Stimulated activated CD4-positive, alpha-beta T cell treated with anti-CD3 and anti-CD28 coated beads, Interleukin-2, amount 100 ng/mL, for 24 hours (primary cell): ENCODE measurements around the gene KCNQ1OT1.

Source experiments
- DNase-seq, 2 donors: peaks; one replicate each; pipeline ENCODE4 v3.0.0-alpha.2; 2020

Gene KCNQ1OT1

GRCh38 chr11:2719831-2720590, 20.2 kb upstream of the KCNQ1OT1 start:
- DNase-seq = no peak

- no peak for DNase-seq
These were observed 19.1 kb upstream of the KCNQ1OT1 start for GRCh38 chr11:2718817-2719438.

- no peak for DNase-seq
These were observed 17.9 kb upstream of the KCNQ1OT1 start for GRCh38 chr11:2717561-2718325.

GRCh38 chr11:2716376-2717095, 16.7 kb upstream of the KCNQ1OT1 start:
- no peak for DNase-seq

- DNase-seq = no peak
These were observed 16.0 kb upstream of the KCNQ1OT1 start for GRCh38 chr11:2715716-2716350.

GRCh38 chr11:2714871-2715270, 15.1 kb upstream of the KCNQ1OT1 start:
- no peak for DNase-seq

- DNase-seq = no peak
These were observed 14.6 kb upstream of the KCNQ1OT1 start for GRCh38 chr11:2714463-2714800.

- DNase-seq = no peak
These were observed 14.1 kb upstream of the KCNQ1OT1 start for GRCh38 chr11:2713661-2714462.

- no peak for DNase-seq
These were observed 13.3 kb upstream of the KCNQ1OT1 start for GRCh38 chr11:2713094-2713493.

GRCh38 chr11:2711161-2711560, 11.4 kb upstream of the KCNQ1OT1 start:
- no peak for DNase-seq

- no peak for DNase-seq
These were observed 9.6 kb upstream of the KCNQ1OT1 start for GRCh38 chr11:2709429-2709828.

GRCh38 chr11:2708757-2709281, 9.0 kb upstream of the KCNQ1OT1 start:
- DNase-seq = no peak

GRCh38 chr11:2708151-2708581, 8.4 kb upstream of the KCNQ1OT1 start:
- DNase-seq = no peak

GRCh38 chr11:2707736-2708135, 7.9 kb upstream of the KCNQ1OT1 start:
- DNase-seq = no peak

GRCh38 chr11:2706321-2706720, 6.5 kb upstream of the KCNQ1OT1 start:
- no peak for DNase-seq

- no peak for DNase-seq
These were observed 5.3 kb upstream of the KCNQ1OT1 start for GRCh38 chr11:2704896-2705606.

GRCh38 chr11:2704356-2704755, 4.6 kb upstream of the KCNQ1OT1 start:
- DNase-seq = no peak

GRCh38 chr11:2703363-2704141, 3.8 kb upstream of the KCNQ1OT1 start:
- no peak for DNase-seq

GRCh38 chr11:2702771-2703362, 3.1 kb upstream of the KCNQ1OT1 start:
- no peak for DNase-seq
